Neural cell (in vitro differentiated cells): ENCODE measurements around the gene JAK2. TPM values are rescaled to one million over a fixed set of nuclear protein-coding genes. Genes with fewer than 3 reads are reported as not detected.
"Not testable (repeated sequence)": the region's sequence is repeated elsewhere in the genome, so short reads cannot be mapped to it uniquely, and the experiment has no call there.

Experiments used
- H2AFZ ChIP-seq: fragments of 200-600, 300-800 bp; sonication (generic), shearing (Covaris generic); 2 replicates; pipeline ENCODE4 v1.6.0; 2014; ENCODE audit warnings: low read depth, mild to moderate bottlenecking, antibody characterized with exemption, low read length, moderate library complexity
- H3F3A ChIP-seq: fragments of 200-600 bp; shearing (Covaris generic); 2 replicates; pipeline ENCODE4 v1.6.1; 2016; ENCODE audit warnings: mild to moderate bottlenecking, moderate library complexity, mixed read lengths, antibody characterized with exemption, low read length; ENCODE audit not compliant: insufficient read depth, poor library complexity, severe bottlenecking
- H3K27ac ChIP-seq: fragments of 200-600, 300-800 bp; sonication (generic), shearing (Covaris generic); 2 replicates; pipeline ENCODE4 v1.5.1; 2014; ENCODE audit warnings: mild to moderate bottlenecking, low read length, moderate library complexity
- H3K27me3 ChIP-seq: fragments of 300-800, 200-600 bp; sonication (generic), shearing (Covaris generic); 2 replicates; pipeline ENCODE4 v1.6.0; 2014; ENCODE audit warnings: mild to moderate bottlenecking, low read depth, low read length, moderate library complexity; ENCODE audit not compliant: insufficient read depth
- H3K36me3 ChIP-seq: fragments of 300-800, 200-600 bp; sonication (generic), shearing (Covaris generic); 2 replicates; pipeline ENCODE4 v1.5.1; 2014; ENCODE audit warnings: mild to moderate bottlenecking, antibody characterized with exemption, low read length, moderate library complexity; ENCODE audit not compliant: insufficient read depth
- H3K4me2 ChIP-seq: fragments of 300-800, 200-600 bp; sonication (generic), shearing (Covaris generic); 2 replicates; pipeline ENCODE4 v1.6.0; 2014; ENCODE audit warnings: mild to moderate bottlenecking, low read length
- H3K4me3 ChIP-seq: fragments of 300-800, 200-600 bp; sonication (generic), shearing (Covaris generic); 2 replicates; pipeline ENCODE4 v1.5.1; 2014; ENCODE audit warnings: mild to moderate bottlenecking, low read length, moderate library complexity
- H3K79me2 ChIP-seq: fragments of 200-600 bp; shearing (Covaris generic); replicated peaks from 2 replicates; pipeline ENCODE4 v1.6.0; 2014; ENCODE audit warnings: mild to moderate bottlenecking, low read length, moderate library complexity; ENCODE audit not compliant: insufficient read depth
- H3K9ac ChIP-seq: fragments of 300-800, 200-600 bp; sonication (generic), shearing (Covaris generic); 2 replicates; pipeline ENCODE4 v1.6.1; 2016; ENCODE audit warnings: mild to moderate bottlenecking, low read length, mixed read lengths
- H3K9me2 ChIP-seq: fragments of 200-600 bp; shearing (Covaris generic); 2 replicates; pipeline ENCODE4 v1.6.1; 2016; ENCODE audit warnings: mild to moderate bottlenecking, low read length, mixed read lengths; ENCODE audit not compliant: insufficient read depth
- H3K9me3 ChIP-seq: fragments of 200-600, 300-800 bp; sonication (generic), shearing (Covaris generic); 2 replicates; pipeline ENCODE4 v1.6.1; 2016; ENCODE audit warnings: mild to moderate bottlenecking, mixed run types, low read length, moderate library complexity, mixed read lengths
- H4K20me1 ChIP-seq: fragments of 200-600 bp; shearing (Covaris generic); 2 replicates; pipeline ENCODE4 v1.6.1; 2016; ENCODE audit warnings: mild to moderate bottlenecking, mixed run types; ENCODE audit not compliant: insufficient read depth
- MXI1 ChIP-seq: fragments of 450-650 bp; conservative IDR thresholded peaks from 2 replicates; pipeline ENCODE4 v1.6.1; 2014; ENCODE audit warnings: antibody characterized with exemption, mild to moderate bottlenecking; ENCODE audit not compliant: poor library complexity, severe bottlenecking
- POLR2AphosphoS5 ChIP-seq: IDR thresholded peaks from 2 replicates; pipeline ENCODE4 v1.6.1; 2012
- RAD21 ChIP-seq: fragments of 450-650 bp; conservative IDR thresholded peaks from 2 replicates; pipeline ENCODE4 v1.6.1; 2014; ENCODE audit warnings: antibody characterized with exemption, mild to moderate bottlenecking, moderate library complexity
- SMC3 ChIP-seq: fragments of 450-650 bp; conservative IDR thresholded peaks from 2 replicates; pipeline ENCODE4 v1.6.1; 2014; ENCODE audit warnings: antibody characterized with exemption, mild to moderate bottlenecking, moderate library complexity; ENCODE audit not compliant: poor library complexity
- TAF1 ChIP-seq: IDR thresholded peaks from 2 replicates; pipeline ENCODE4 v1.6.1; 2012; ENCODE audit warnings: low read depth
- polyA plus RNA-seq: library from polyadenylated mRNA; depleted of rRNA; stranded (reverse); fragments of >200 nt; gene quantifications from 2 replicates; pipeline ENCODE4 v1.2.3, GENCODE V29; 2014
- TF ChIP-seq, protein P1 (sequence below): fragments of 450-650 bp; IDR thresholded peaks from 2 replicates; pipeline ENCODE4 v1.5.1; 2014; ENCODE audit warnings: antibody characterized with exemption, mild to moderate bottlenecking, moderate library complexity; ENCODE audit not compliant: poor library complexity, severe bottlenecking
- TF ChIP-seq, protein P2 (sequence below): IDR thresholded peaks from 2 replicates; pipeline ENCODE4 v1.6.1; 2012; ENCODE audit warnings: borderline replicate concordance

Gene JAK2
- polyA plus RNA-seq, 1 donor from 2014 or later: 19.7 TPM

DNA sequence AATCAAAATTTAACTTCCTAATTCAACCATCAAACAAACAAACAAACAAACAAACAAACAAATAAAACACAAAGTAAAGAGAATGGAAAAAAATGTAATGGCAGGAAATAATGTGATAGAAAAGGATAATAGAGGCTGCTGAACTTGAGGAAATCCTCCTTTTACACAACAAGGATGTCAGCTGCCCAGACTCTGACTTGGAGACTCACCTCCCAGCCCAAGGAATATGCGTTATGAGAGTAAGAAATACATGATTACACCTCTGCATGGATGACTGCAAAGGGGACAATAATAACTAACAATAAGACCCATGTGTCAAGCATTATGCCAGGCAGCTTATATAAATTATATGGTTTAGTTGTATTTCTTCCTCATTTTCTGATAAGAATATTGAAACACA lies 46.6 kb upstream of the JAK2 start:
- no peak overlapping the region for H3K4me3 ChIP-seq
- TF ChIP-seq TAF1 (no peak), MXI1 (no peak), RAD21 (no peak), SMC3 (no peak)
- TF ChIP-seq, protein P1, sequence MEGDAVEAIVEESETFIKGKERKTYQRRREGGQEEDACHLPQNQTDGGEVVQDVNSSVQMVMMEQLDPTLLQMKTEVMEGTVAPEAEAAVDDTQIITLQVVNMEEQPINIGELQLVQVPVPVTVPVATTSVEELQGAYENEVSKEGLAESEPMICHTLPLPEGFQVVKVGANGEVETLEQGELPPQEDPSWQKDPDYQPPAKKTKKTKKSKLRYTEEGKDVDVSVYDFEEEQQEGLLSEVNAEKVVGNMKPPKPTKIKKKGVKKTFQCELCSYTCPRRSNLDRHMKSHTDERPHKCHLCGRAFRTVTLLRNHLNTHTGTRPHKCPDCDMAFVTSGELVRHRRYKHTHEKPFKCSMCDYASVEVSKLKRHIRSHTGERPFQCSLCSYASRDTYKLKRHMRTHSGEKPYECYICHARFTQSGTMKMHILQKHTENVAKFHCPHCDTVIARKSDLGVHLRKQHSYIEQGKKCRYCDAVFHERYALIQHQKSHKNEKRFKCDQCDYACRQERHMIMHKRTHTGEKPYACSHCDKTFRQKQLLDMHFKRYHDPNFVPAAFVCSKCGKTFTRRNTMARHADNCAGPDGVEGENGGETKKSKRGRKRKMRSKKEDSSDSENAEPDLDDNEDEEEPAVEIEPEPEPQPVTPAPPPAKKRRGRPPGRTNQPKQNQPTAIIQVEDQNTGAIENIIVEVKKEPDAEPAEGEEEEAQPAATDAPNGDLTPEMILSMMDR: no peak
- H3K4me2 ChIP-seq: no peak overlapping the region
- H2AFZ ChIP-seq: no peak overlapping the region
- H3K9me2 ChIP-seq: no peaks in the 10 kb centered on the region
- H3K27me3 ChIP-seq: no peaks in the 10 kb centered on the region
- H3F3A ChIP-seq: no peaks in the 10 kb centered on the region
- H3K9ac ChIP-seq: no peak overlapping the region
- no peaks in the 10 kb centered on the region for H3K9me3 ChIP-seq
- no peaks in the 10 kb centered on the region for H4K20me1 ChIP-seq
- H3K27ac ChIP-seq: no peak overlapping the region
- no peaks in the 10 kb centered on the region for H3K36me3 ChIP-seq
- H3K79me2 ChIP-seq: no peaks in the 10 kb centered on the region

DNA sequence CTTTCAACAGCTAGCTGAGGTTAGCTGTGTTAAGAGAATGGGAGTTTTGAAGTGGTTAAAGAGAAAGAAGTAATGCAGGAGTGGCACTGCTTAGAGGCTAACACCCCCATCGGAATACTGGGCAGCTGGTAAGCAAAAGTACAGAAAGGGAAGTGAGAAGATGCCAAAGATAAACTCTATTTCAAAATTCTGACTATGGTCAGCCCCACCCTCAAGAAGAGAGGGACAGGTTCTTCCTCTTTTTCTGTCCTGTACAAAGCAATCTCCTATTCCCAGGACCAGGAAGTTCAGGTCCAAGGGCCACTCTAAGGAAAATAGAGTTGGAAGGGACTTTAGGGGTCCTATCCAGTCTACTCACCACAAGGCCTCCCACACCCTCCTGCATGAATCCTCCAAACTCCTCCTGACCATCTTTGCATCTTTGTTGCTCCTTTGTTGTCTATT lies 45.9 kb upstream of the JAK2 start:
- no peaks in the 10 kb centered on the region for H3K9me2 ChIP-seq
- TF ChIP-seq, protein P2, sequence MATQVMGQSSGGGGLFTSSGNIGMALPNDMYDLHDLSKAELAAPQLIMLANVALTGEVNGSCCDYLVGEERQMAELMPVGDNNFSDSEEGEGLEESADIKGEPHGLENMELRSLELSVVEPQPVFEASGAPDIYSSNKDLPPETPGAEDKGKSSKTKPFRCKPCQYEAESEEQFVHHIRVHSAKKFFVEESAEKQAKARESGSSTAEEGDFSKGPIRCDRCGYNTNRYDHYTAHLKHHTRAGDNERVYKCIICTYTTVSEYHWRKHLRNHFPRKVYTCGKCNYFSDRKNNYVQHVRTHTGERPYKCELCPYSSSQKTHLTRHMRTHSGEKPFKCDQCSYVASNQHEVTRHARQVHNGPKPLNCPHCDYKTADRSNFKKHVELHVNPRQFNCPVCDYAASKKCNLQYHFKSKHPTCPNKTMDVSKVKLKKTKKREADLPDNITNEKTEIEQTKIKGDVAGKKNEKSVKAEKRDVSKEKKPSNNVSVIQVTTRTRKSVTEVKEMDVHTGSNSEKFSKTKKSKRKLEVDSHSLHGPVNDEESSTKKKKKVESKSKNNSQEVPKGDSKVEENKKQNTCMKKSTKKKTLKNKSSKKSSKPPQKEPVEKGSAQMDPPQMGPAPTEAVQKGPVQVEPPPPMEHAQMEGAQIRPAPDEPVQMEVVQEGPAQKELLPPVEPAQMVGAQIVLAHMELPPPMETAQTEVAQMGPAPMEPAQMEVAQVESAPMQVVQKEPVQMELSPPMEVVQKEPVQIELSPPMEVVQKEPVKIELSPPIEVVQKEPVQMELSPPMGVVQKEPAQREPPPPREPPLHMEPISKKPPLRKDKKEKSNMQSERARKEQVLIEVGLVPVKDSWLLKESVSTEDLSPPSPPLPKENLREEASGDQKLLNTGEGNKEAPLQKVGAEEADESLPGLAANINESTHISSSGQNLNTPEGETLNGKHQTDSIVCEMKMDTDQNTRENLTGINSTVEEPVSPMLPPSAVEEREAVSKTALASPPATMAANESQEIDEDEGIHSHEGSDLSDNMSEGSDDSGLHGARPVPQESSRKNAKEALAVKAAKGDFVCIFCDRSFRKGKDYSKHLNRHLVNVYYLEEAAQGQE: no peak
- TF ChIP-seq POLR2AphosphoS5: no peak
- no peak for TF ChIP-seq TAF1
- TF ChIP-seq RAD21: no peak
- TF ChIP-seq SMC3: no peak
- no peak overlapping the region for H3K9ac ChIP-seq
- H3K27me3 ChIP-seq: no peaks in the 10 kb centered on the region
- H3K27ac ChIP-seq: no peak overlapping the region
- no peaks in the 10 kb centered on the region for H3F3A ChIP-seq
- no peaks in the 10 kb centered on the region for H4K20me1 ChIP-seq
- no peak overlapping the region for H3K4me3 ChIP-seq
- H3K36me3 ChIP-seq: no peaks in the 10 kb centered on the region
- no peak overlapping the region for H2AFZ ChIP-seq
- H3K79me2 ChIP-seq: no peaks in the 10 kb centered on the region
- H3K4me2 ChIP-seq: no peak overlapping the region
- no peaks in the 10 kb centered on the region for H3K9me3 ChIP-seq

DNA sequence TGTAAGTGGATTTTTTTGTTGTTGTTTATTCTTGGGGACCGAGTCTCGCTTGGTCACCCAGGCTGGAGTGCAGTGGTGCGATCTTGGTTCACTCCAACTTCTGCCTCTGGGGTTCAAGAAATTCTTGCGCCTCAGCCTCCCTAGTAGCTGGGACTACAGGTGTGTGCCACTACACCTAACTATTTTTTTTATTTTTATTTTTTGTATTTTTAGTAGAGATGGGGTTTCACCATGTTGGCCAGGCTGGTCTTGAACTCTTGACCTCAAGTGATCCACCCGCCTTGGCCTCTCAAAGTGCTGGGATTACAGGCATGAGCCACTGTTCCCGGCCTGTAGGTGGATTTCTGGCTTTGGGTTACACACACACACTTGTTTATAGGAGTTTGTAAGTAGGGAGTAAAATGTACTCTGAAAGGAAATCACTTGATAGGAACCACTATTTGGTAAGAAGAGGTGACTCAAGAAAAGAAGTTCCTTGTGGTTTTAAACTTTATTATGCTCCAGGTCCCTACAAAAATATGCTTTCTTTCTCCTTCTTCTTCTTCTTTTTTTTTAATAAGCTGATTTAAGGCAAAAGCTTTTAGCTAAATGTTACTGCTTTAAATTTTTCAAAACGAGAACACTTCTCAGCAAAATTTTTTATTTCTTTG lies 42.9 kb upstream of the JAK2 start:
- H3K27ac ChIP-seq, H4K20me1 ChIP-seq, H3K36me3 ChIP-seq, H2AFZ ChIP-seq, H3K9me3 ChIP-seq, H3K4me3 ChIP-seq, H3K9ac ChIP-seq, H3K4me2 ChIP-seq, H3K79me2 ChIP-seq, H3K27me3 ChIP-seq, H3F3A ChIP-seq, H3K9me2 ChIP-seq: not testable (repeated sequence)
